GM12874 (cell line): ENCODE measurements around the gene SNX14.

Source experiments
- CTCF ChIP-seq: IDR thresholded peaks from 2 replicates; pipeline ENCODE4 v1.5.1; 2011; ENCODE audit warnings: low read depth, mild to moderate bottlenecking, control low read depth, low read length, moderate library complexity; ENCODE audit not compliant: insufficient read depth

SNX14 gene

GRCh38 chr6:85600713-85601313 is 7.2 kb upstream of the SNX14 start:
- no peak for TF ChIP-seq CTCF

GRCh38 chr6:85594197-85594930 is 706 bp upstream of the SNX14 start:
- TF ChIP-seq CTCF = no peak

DNA sequence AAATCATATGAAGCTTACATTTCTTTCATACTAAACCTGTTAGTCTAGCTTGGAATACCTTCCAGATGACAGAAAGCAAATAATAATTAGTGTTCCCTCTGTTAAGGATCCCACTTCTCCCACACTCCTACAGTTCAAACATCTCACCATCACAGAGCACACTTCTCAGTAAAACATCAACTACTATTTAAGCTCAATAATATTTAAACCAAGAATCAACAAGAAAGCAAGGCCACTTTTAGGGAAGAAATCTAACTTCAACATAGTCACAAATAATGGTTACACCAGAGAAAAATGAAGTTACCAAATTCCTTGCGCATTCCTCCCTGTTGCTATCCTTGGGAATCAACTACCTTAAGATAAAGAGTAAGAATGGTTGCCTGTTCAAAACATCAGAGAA is 1.6 kb downstream of the SNX14 start:
- no peak for TF ChIP-seq CTCF

DNA sequence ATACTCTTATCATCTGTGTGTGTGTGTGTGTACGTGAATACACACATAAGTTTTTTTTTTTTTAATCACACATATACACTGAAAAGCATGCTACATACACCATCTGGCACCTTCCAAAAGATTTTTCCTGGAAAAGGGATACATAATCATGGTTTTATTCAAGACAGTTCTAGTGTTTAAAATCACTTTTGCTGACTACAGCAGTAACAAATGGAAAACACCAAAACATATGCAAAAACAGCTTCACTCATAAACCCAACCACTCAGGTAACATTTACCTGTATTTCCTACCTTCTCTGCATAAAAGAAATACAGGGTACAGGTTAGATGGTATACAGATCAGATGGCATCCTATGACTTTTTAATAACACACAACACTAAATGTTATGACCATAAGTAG is 2.5 kb downstream of the SNX14 start:
- no peak for TF ChIP-seq CTCF

- TF ChIP-seq CTCF = no peak
Measured at GRCh38 chr6:85585741-85586140, 7.9 kb downstream of the SNX14 start.

GRCh38 chr6:85581572-85581971 is 12.1 kb downstream of the SNX14 start:
- TF ChIP-seq CTCF = no peak

DNA sequence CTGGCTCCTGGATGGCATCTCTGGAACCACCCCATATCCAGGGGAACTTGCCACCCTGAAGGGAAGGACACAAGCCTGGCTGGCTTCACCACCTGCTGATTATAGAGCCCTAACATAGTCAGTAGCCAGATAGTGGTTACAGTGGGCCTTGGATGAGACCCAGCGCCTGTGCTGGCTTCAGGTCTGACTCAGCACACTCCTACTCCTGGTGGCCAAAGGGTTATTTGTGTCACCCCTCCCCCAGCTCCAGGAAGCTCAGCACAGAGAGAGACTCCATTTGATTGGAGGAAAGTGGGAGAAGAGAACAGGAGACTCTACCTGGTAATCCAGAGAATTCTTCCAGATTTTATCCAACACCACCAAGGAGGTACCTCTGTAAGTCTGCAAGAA is 12.8 kb downstream of the SNX14 start:
- no peak for TF ChIP-seq CTCF
